H9 (cell line): ENCODE results near the gene NEUROD2. TPM values are rescaled to one million over a fixed set of nuclear protein-coding genes. Genes with fewer than 3 reads are reported as not detected.

Source experiments
- DNase-seq: peaks from one replicate; pipeline ENCODE4 v3.0.0-alpha.2; 2017
- H2AFZ ChIP-seq: one replicate; pipeline ENCODE4 v1.6.1; 2013; ENCODE audit warnings: mild to moderate bottlenecking, low read length, control low read depth, moderate library complexity
- H2AK5ac ChIP-seq: 2 replicates; pipeline ENCODE4 v1.6.1; 2013; ENCODE audit warnings: low read length, control low read depth, mixed read lengths; ENCODE audit not compliant: insufficient read length
- H2BK120ac ChIP-seq: one replicate; pipeline ENCODE4 v1.6.1; 2013; ENCODE audit warnings: low read depth, mild to moderate bottlenecking, low read length, control low read depth, inconsistent platforms; ENCODE audit not compliant: poor library complexity, severe bottlenecking
- H2BK12ac ChIP-seq: 2 replicates; pipeline ENCODE4 v1.6.1; 2013; ENCODE audit warnings: low read length, control low read depth, mixed read lengths, low read depth; ENCODE audit not compliant: insufficient read length
- H2BK15ac ChIP-seq: 2 replicates; pipeline ENCODE4 v1.6.1; 2013; ENCODE audit warnings: low read depth, low read length, control low read depth
- H2BK20ac ChIP-seq: one replicate; pipeline ENCODE4 v1.6.1; 2013; ENCODE audit warnings: low read depth, mild to moderate bottlenecking, low read length, control low read depth, inconsistent platforms; ENCODE audit not compliant: poor library complexity, severe bottlenecking
- H2BK5ac ChIP-seq: 2 replicates; pipeline ENCODE4 v1.6.1; 2013; ENCODE audit warnings: low read length, control low read depth, mixed read lengths; ENCODE audit not compliant: insufficient read length
- H3K14ac ChIP-seq: 2 replicates; pipeline ENCODE4 v1.6.1; 2013; ENCODE audit warnings: low read length, control low read depth; ENCODE audit not compliant: insufficient read depth
- H3K18ac ChIP-seq: 2 replicates; pipeline ENCODE4 v1.6.1; 2013; ENCODE audit warnings: low read depth, mild to moderate bottlenecking, mixed read lengths, low read length, control low read depth; ENCODE audit not compliant: insufficient read length
- H3K23ac ChIP-seq: 2 replicates; pipeline ENCODE4 v1.6.1; 2013; ENCODE audit warnings: low read length, control low read depth, mixed read lengths, low read depth; ENCODE audit not compliant: insufficient read length
- H3K23me2 ChIP-seq: 2 replicates; pipeline ENCODE4 v1.6.1; 2013; ENCODE audit warnings: low read depth, mild to moderate bottlenecking, mixed read lengths, low read length, control low read depth; ENCODE audit not compliant: insufficient read length, poor library complexity, severe bottlenecking
- H3K27ac ChIP-seq: 2 replicates; pipeline ENCODE4 v1.5.1; 2013; ENCODE audit warnings: low read length, control low read depth, mixed read lengths, low read depth; ENCODE audit not compliant: insufficient read length
- H3K27me3 ChIP-seq: 2 replicates; pipeline ENCODE4 v1.6.1; 2013; ENCODE audit warnings: low read length, control low read depth, inconsistent platforms; ENCODE audit not compliant: insufficient read depth
- H3K4ac ChIP-seq: 2 replicates; pipeline ENCODE4 v1.6.1; 2013; ENCODE audit warnings: low read depth, mild to moderate bottlenecking, control low read depth, inconsistent platforms, low read length, moderate library complexity
- H3K4me1 ChIP-seq: 2 replicates; pipeline ENCODE4 v1.6.1; 2013; ENCODE audit warnings: low read length, control low read depth, inconsistent platforms; ENCODE audit not compliant: insufficient read depth
- H3K4me2 ChIP-seq: 2 replicates; pipeline ENCODE4 v1.6.1; 2013; ENCODE audit warnings: low read length, control low read depth, mixed read lengths; ENCODE audit not compliant: insufficient read length, insufficient read depth
- H3K56ac ChIP-seq: 2 replicates; pipeline ENCODE4 v1.6.1; 2013; ENCODE audit warnings: low read depth, mild to moderate bottlenecking, mixed read lengths, low read length, control low read depth; ENCODE audit not compliant: insufficient read length
- H3K79me1 ChIP-seq: 2 replicates; pipeline ENCODE4 v1.6.1; 2013; ENCODE audit warnings: low read depth, mild to moderate bottlenecking, moderate library complexity, low read length, control low read depth, inconsistent platforms; ENCODE audit not compliant: insufficient read depth, poor library complexity, severe bottlenecking
- H3K79me2 ChIP-seq: 2 replicates; pipeline ENCODE4 v1.6.1; 2013; ENCODE audit warnings: low read length, control low read depth, inconsistent platforms; ENCODE audit not compliant: insufficient read depth
- H3K9ac ChIP-seq: 2 replicates; pipeline ENCODE4 v1.6.1; 2013; ENCODE audit warnings: low read length, control low read depth, mixed read lengths; ENCODE audit not compliant: insufficient read length; ENCODE audit errors: extremely low read depth
- H3K9me3 ChIP-seq: one replicate; pipeline ENCODE4 v1.6.1; 2013; ENCODE audit warnings: low read depth, low read length, inconsistent platforms; ENCODE audit not compliant: control insufficient read depth
- H3T11ph ChIP-seq: one replicate; pipeline ENCODE4 v1.6.1; 2013; ENCODE audit warnings: mild to moderate bottlenecking, low read length, control low read depth, inconsistent platforms
- H4K20me1 ChIP-seq: one replicate; pipeline ENCODE4 v1.6.1; 2013; ENCODE audit not compliant: control insufficient read depth, insufficient read length, insufficient read depth
- H4K5ac ChIP-seq: 2 replicates; pipeline ENCODE4 v1.6.1; 2013; ENCODE audit warnings: low read depth, mild to moderate bottlenecking, mixed read lengths, low read length, control low read depth; ENCODE audit not compliant: insufficient read length
- H4K8ac ChIP-seq: replicated peaks from 2 replicates; pipeline ENCODE4 v1.6.1; 2013; ENCODE audit warnings: low read length, control low read depth, mixed read lengths, low read depth; ENCODE audit not compliant: insufficient read length
- H4K91ac ChIP-seq: 2 replicates; pipeline ENCODE4 v1.6.1; 2013; ENCODE audit warnings: low read depth, mild to moderate bottlenecking, moderate library complexity, mixed read lengths, low read length, control low read depth; ENCODE audit not compliant: insufficient read length
- H3K27ac Mint-ChIP-seq, 3 experiments: 2 replicates in 2 of 3; 3 replicates in 1 of 3; pipeline ENCODE4 v1.8.0; 2020 to 2021; ENCODE audit warnings: mixed read lengths in 3 of 3, mild to moderate bottlenecking in 1 of 3, moderate library complexity in 1 of 3
- H3K27me3 Mint-ChIP-seq: 2 replicates; pipeline ENCODE4 v1.8.0; 2021; ENCODE audit warnings: low read depth, mild to moderate bottlenecking, moderate library complexity, mixed read lengths
- H3K36me3 Mint-ChIP-seq, 3 experiments: 2 replicates in 2 of 3; 3 replicates in 1 of 3; pipeline ENCODE4 v1.8.0; 2020 to 2021; ENCODE audit warnings: low read depth in 3 of 3, mixed read lengths in 3 of 3; ENCODE audit not compliant: insufficient read depth in 1 of 3
- H3K4me1 Mint-ChIP-seq, 2 experiments: 2 replicates each; pipeline ENCODE4 v1.8.0; 2020; ENCODE audit warnings: mixed read lengths in 2 of 2
- H3K4me3 Mint-ChIP-seq, 2 experiments: 2 replicates in 1 of 2; 3 replicates in 1 of 2; pipeline ENCODE4 v1.8.0; 2020 to 2021; ENCODE audit warnings: mild to moderate bottlenecking in 2 of 2, mixed read lengths in 2 of 2, moderate library complexity in 1 of 2
- H3K9me3 Mint-ChIP-seq, 2 experiments: 2 replicates in 1 of 2; 3 replicates in 1 of 2; pipeline ENCODE4 v1.8.0; 2020; ENCODE audit warnings: mild to moderate bottlenecking in 2 of 2, mixed read lengths in 2 of 2, moderate library complexity in 1 of 2
- CTCF ChIP-seq: fragments of 200-600 bp; sonication (generic); conservative IDR thresholded peaks from 3 replicates; pipeline ENCODE4 v1.8.0; 2021; ENCODE audit warnings: antibody characterized with exemption, mild to moderate bottlenecking
- WGBS: extraction: QIAGEN DNeasy Blood & Tissue Kit; methylation state at CpG from one replicate; pipeline ENCODE4 v1.1.7; 2013; ENCODE audit warnings: missing lambda C conversion rate, low lambda C conversion rate, mixed read lengths; ENCODE audit not compliant: insufficient read length; ENCODE audit errors: extremely low coverage; 5-methylcytosine and 5-hydroxymethylcytosine counted together
- total RNA-seq: library from RNA; stranded (reverse); gene quantifications from 2 replicates; pipeline ENCODE4 v1.2.1, GENCODE V29; 2021

Gene NEUROD2
- total RNA-seq, 1 experiment from 2014 or later, result not detected

- Histone ChIP-seq H4K20me1 (peaks cover 2% of the 10 kb centered on the region), H2BK15ac (no peak overlapping the region), H4K5ac (no peak overlapping the region), H2BK120ac (no peak overlapping the region), H3K9ac (no peak overlapping the region), H4K8ac (no peak overlapping the region), H3K56ac (no peak overlapping the region), H3K4ac (no peak overlapping the region), H2AFZ (no peak overlapping the region), H3K79me1 (no peaks in the 10 kb centered on the region), H3K27ac (no peak overlapping the region), H2BK12ac (no peak overlapping the region), H3K27me3 (peaks cover 79% of the 10 kb centered on the region), H3K23ac (no peak overlapping the region), H3K14ac (no peak overlapping the region), H3K18ac (no peak overlapping the region), H3K4me1 (peaks cover 5% of the 10 kb centered on the region; the same call in 1 of the 2 replicates), H3K4me2 (peak overlapping the region; percentile 2), H3K9me3 (no peaks in the 10 kb centered on the region), H2AK5ac (no peak overlapping the region), H4K91ac (no peak overlapping the region), H3K79me2 (no peaks in the 10 kb centered on the region), H3T11ph (no peak overlapping the region), H2BK20ac (no peak overlapping the region), H3K23me2 (peaks cover 3% of the 10 kb centered on the region), H2BK5ac (no peak overlapping the region)
- peak overlapping the region in 1 of 2 experiments; percentile 71; a peak in 3 of 5 replicates for H3K4me3 Mint-ChIP-seq
- DNase-seq, result no peak
- H3K4me1 Mint-ChIP-seq, result peaks cover 24 to 63% of the 10 kb centered on the region in 2 experiments
- WGBS, result no CpG with 5 or more reads among the region's 47 CpGs
- peaks cover 4% of the 10 kb centered on the region in 2 experiments; a peak in 2 of 5 replicates for H3K9me3 Mint-ChIP-seq
- TF ChIP-seq CTCF, result no peak
- H3K27me3 Mint-ChIP-seq, result peaks cover 100% of the 10 kb centered on the region
- no peak overlapping the region for H3K27ac Mint-ChIP-seq
- H3K36me3 Mint-ChIP-seq, result no peaks in the 10 kb centered on the region
Measured at GRCh38 chr17:39596543-39597267, 11.0 kb downstream of the NEUROD2 start.
